HepG2 (cell line): ENCODE results near the gene TTC23. TPM values are rescaled to one million over a fixed set of nuclear protein-coding genes. Genes with fewer than 3 reads are reported as not detected.

Experiments used
- ATAC-seq: fragments of 200-7000 bp; cut with Tn5 transposase; 3 replicates; pipeline ENCODE4 v1.9.1; 2020; ENCODE audit warnings: mild to moderate bottlenecking, moderate library complexity
- BruUV-seq: library from RNA; stranded (reverse); fragments of 400-500 nt; replicated peaks from 2 replicates; lab custom pipeline; 2021; lab: Mats Ljungman, UMichigan
- CTCF ChIA-PET: fragments of 300-600 bp; formaldehyde crosslinking; extraction: SDS; loops from one replicate; lab custom pipeline; 2021; ENCODE audit warnings: low total read pairs, inconsistent platforms, low intra/inter-chr PET ratio; lab: Yijun Ruan, JAX
- POLR2A ChIA-PET: fragments of 350-600 bp; sonication (Branson Sonifier 250); formaldehyde crosslinking; loops from one replicate; lab custom pipeline; 2020; ENCODE audit warnings: antibody characterized with exemption, inconsistent platforms; lab: Yijun Ruan, JAX
- DNase-seq: peaks from one replicate; pipeline ENCODE4 v3.0.0-alpha.2; 2015; ENCODE audit warnings: low spot score
- FAIRE-seq: peaks from 3 replicates; lab custom pipeline; 2011; peaks lifted over from hg19 to GRCh38; lab: Jason Lieb, UNC
- H2AFZ ChIP-seq: one replicate; pipeline ENCODE4 v1.6.1; 2011; ENCODE audit warnings: low read length, inconsistent platforms
- H3K27ac ChIP-seq: fragments of 300-600 bp; 3 replicates; pipeline ENCODE4 v1.8.0; 2011; ENCODE audit warnings: mixed run types, mild to moderate bottlenecking, mixed read lengths, low read length, inconsistent platforms; ENCODE audit not compliant: insufficient read depth; ENCODE audit errors: extremely low read length
- H3K27me3 ChIP-seq, 2 experiments: fragments of 200-600 bp in 1 of 2; 2 replicates in 1 of 2; 3 replicates in 1 of 2; pipeline versions ENCODE4 v1.6.0 to v1.8.0; 2011; ENCODE audit warnings: low read length in 2 of 2, mild to moderate bottlenecking in 2 of 2, moderate library complexity in 2 of 2, inconsistent platforms in 1 of 2; ENCODE audit not compliant: insufficient read depth in 2 of 2, control insufficient read depth in 1 of 2
- H3K36me3 ChIP-seq, 2 experiments: fragments of 200-600 bp in 1 of 2; replicated peaks in 1 of 2; 2 replicates in 1 of 2; 3 replicates in 1 of 2; pipeline versions ENCODE4 v1.5.1 to v1.8.0; 2011; ENCODE audit warnings: low read length in 2 of 2, inconsistent platforms in 1 of 2; ENCODE audit not compliant: insufficient read depth in 2 of 2, control insufficient read depth in 1 of 2
- H3K4me1 ChIP-seq: 2 replicates; pipeline ENCODE4 v1.5.1; 2012; ENCODE audit warnings: low read length, inconsistent platforms; ENCODE audit not compliant: insufficient read depth
- H3K4me2 ChIP-seq: 2 replicates; pipeline ENCODE4 v1.6.0; 2011; ENCODE audit warnings: low read depth, low read length, inconsistent platforms
- H3K4me3 ChIP-seq, 3 experiments: fragments of 200-600 bp in 1 of 3; sonication (generic), shearing (Covaris generic) in 1 of 3; replicated peaks in 1 of 3; 2 replicates each; pipeline ENCODE4 v1.5.1; 2011 to 2016; ENCODE audit warnings: low read length in 3 of 3, inconsistent platforms in 2 of 3, low read depth in 2 of 3, mild to moderate bottlenecking in 2 of 3, control low read depth in 1 of 3, mixed read lengths in 1 of 3; ENCODE audit not compliant: insufficient read depth in 1 of 3
- H3K79me2 ChIP-seq: one replicate; pipeline ENCODE4 v1.6.1; 2011; ENCODE audit warnings: low read length, inconsistent platforms; ENCODE audit not compliant: insufficient read depth
- H3K9ac ChIP-seq: 2 replicates; pipeline ENCODE4 v1.6.0; 2011; ENCODE audit warnings: mild to moderate bottlenecking, low read depth, low read length, inconsistent platforms; ENCODE audit not compliant: insufficient read depth
- H3K9me3 ChIP-seq: 2 replicates; pipeline ENCODE4 v1.5.1; 2012; ENCODE audit warnings: mild to moderate bottlenecking, low read length
- H4K20me1 ChIP-seq: 2 replicates; pipeline ENCODE4 v1.6.0; 2011; ENCODE audit warnings: inconsistent platforms, mild to moderate bottlenecking, low read length, moderate library complexity; ENCODE audit not compliant: insufficient read depth
- NFKBIZ ChIP-seq: IDR thresholded peaks from 2 replicates; pipeline ENCODE4 v1.6.1; 2018; ENCODE audit warnings: missing genetic modification reagents, missing compliant biosample characterization
- NFYC ChIP-seq: IDR thresholded peaks from 2 replicates; pipeline ENCODE4 v1.6.1; 2016; ENCODE audit warnings: missing genetic modification reagents, missing compliant biosample characterization
- XBP1 ChIP-seq: sonication (generic); formaldehyde crosslinking; IDR thresholded peaks from 2 replicates; pipeline ENCODE4 v1.5.0; 2020; ENCODE audit warnings: missing genetic modification reagents
- ZKSCAN1 ChIP-seq: fragments of 150-350 bp; IDR thresholded peaks from 2 replicates; pipeline ENCODE4 v1.6.1; 2014; ENCODE audit warnings: low read length
- ZMYM2 ChIP-seq: sonication (generic); formaldehyde crosslinking; IDR thresholded peaks from 2 replicates; pipeline ENCODE4 v1.8.0; 2022; ENCODE audit warnings: mild to moderate bottlenecking, missing genetic modification reagents
- ZNF20 ChIP-seq: sonication (generic); formaldehyde crosslinking; IDR thresholded peaks from 2 replicates; pipeline ENCODE4 v1.4.0; 2020; ENCODE audit warnings: mild to moderate bottlenecking, moderate library complexity, missing genetic modification reagents
- ZNF530 ChIP-seq: sonication (generic); formaldehyde crosslinking; IDR thresholded peaks from 2 replicates; pipeline ENCODE4 v1.5.0; 2020; ENCODE audit warnings: low read depth, mild to moderate bottlenecking, missing genetic modification reagents
- ZNF629 ChIP-seq: sonication (generic); formaldehyde crosslinking; conservative IDR thresholded peaks from 2 replicates; pipeline ENCODE4 v1.5.0; 2020; ENCODE audit warnings: missing genetic modification reagents
- ZNF740 ChIP-seq: sonication (generic); formaldehyde crosslinking; IDR thresholded peaks from 2 replicates; pipeline ENCODE4 v1.4.0; 2020; ENCODE audit warnings: missing genetic modification reagents
- ZNF839 ChIP-seq: sonication (generic); formaldehyde crosslinking; IDR thresholded peaks from 2 replicates; pipeline ENCODE4 v1.4.0; 2020; ENCODE audit warnings: missing genetic modification reagents, mild to moderate bottlenecking, borderline replicate concordance
- WGBS: methylation state at CpG from one replicate; pipeline ENCODE4 v1.1.6; 2017; ENCODE audit warnings: low lambda C conversion rate; 5-methylcytosine and 5-hydroxymethylcytosine counted together
- in situ Hi-C: cut with HindIII; loops from 2 replicates; pipeline ENCODE4 v1.10.0; 2017; ENCODE audit warnings: low pct_unique_long_range_greater_than_20kb; ENCODE audit not compliant: extremely low pct_ligation_motif_present
- intact Hi-C: fragments of 100-400 bp; cut with micrococcal nuclease; formaldehyde crosslinking; loops from one replicate; pipeline ENCODE4 v1.10.0; 2022; ENCODE audit not compliant: unreplicated experiment
- polyA plus RNA-seq, 8 experiments: library from polyadenylated mRNA; depleted of rRNA in 3 of 8; stranded (reverse) in 7 of 8; unstranded in 1 of 8; fragments of >200 nt; fragmentation: Illumina TruSeq in 4 of 8; extraction: Trizol in 4 of 8; gene quantifications; 2 replicates each; pipeline versions ENCODE4 v1.2.1 to v1.2.3, GENCODE V29; 2011 to 2016; ENCODE audit warnings: low read depth in 4 of 8, missing spikeins in 1 of 8, mixed read lengths in 1 of 8; ENCODE audit not compliant: insufficient read depth in 1 of 8
- total RNA-seq, 5 experiments: library from RNA; depleted of rRNA; stranded (reverse); fragments of >200 nt; fragmentation: Illumina TruSeq; extraction: Trizol; gene quantifications; 2 replicates each; pipeline ENCODE4 v1.2.3, GENCODE V29; 2016; ENCODE audit warnings: low read depth in 1 of 5
- TF ChIP-seq, protein P1 (sequence below), 2 experiments: sonication (generic) in 1 of 2; formaldehyde crosslinking in 1 of 2; IDR thresholded peaks; 2 replicates each; pipeline versions ENCODE4 v1.5.1 to v1.6.1; 2011 to 2020; ENCODE audit warnings: borderline replicate concordance in 1 of 2, low read depth in 1 of 2, low read length in 1 of 2, mild to moderate bottlenecking in 1 of 2, missing genetic modification reagents in 1 of 2, moderate library complexity in 1 of 2

TTC23 gene
- total and polyA plus RNA-seq, 2 of the 13 experiments (the other 11 are each of a cell fraction or from before 2014, with no cell fraction given): 1.6 to 11.7 TPM

GRCh38 chr15:99142562-99142961, 106.8 kb downstream of the TTC23 start:
- Histone ChIP-seq H2AFZ (no peak overlapping the region), H3K4me2 (no peak overlapping the region), H3K4me3 (no peak overlapping the region), H3K27ac (no peak overlapping the region), H3K27me3 (no peaks in the 10 kb centered on the region), H3K79me2 (no peaks in the 10 kb centered on the region), H3K9me3 (no peaks in the 10 kb centered on the region), H3K36me3 (peaks cover 0 to 2% of the 10 kb centered on the region in 2 experiments; a peak in 1 of 5 replicates), H3K4me1 (peaks cover 12% of the 10 kb centered on the region)
- ChIA-PET CTCF (no interaction called here), POLR2A (no interaction called here)
- in situ Hi-C loops: no loop called here
- intact Hi-C loops: no loop called here
- DNase-seq: no peak
- FAIRE-seq: no peak
- BruUV-seq: no TSS peak
- no peak for ATAC-seq
- TF ChIP-seq ZNF629 (no peak), ZNF530 (no peak), ZNF839 (CRISPR knock-in tag) (no peak), ZNF740 (no peak), ZNF20 (CRISPR knock-in tag) (no peak), NFKBIZ (CRISPR knock-in tag) (no peak), XBP1 (no peak)
- TF ChIP-seq, all 625 proteins: peak for 0
- H3K9ac ChIP-seq: no peak overlapping the region
- WGBS: 92% methylated on average over 5 of the region's 5 CpGs
- H4K20me1 ChIP-seq: no peaks in the 10 kb centered on the region

DNA sequence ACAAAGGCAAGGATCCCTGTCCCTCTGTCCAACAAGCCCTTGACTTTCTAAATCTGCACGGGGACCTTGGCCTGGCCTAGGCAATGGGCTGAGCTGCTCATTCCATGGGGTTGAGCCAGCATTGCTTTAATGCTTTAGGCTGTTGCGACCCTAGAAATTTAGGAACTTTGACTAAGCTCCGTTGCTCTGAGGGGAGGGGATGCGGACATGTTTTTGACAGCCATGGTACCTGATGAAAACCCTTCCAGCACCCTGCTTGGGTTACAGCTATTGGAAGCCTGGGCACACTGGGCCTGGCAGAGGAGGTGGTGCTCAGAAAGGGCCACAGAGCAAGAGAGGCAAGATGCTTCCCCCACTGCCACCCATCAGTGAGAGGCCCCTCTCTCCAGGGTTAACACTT, 107.4 kb downstream of the TTC23 start:
- Histone ChIP-seq H3K4me1 (peaks cover 12% of the 10 kb centered on the region), H3K79me2 (no peaks in the 10 kb centered on the region), H3K4me2 (no peak overlapping the region), H3K27ac (no peak overlapping the region), H3K9me3 (no peaks in the 10 kb centered on the region), H2AFZ (no peak overlapping the region), H4K20me1 (no peaks in the 10 kb centered on the region), H3K36me3 (peaks cover 2 to 6% of the 10 kb centered on the region in 2 experiments; a peak in 3 of 5 replicates)
- ATAC-seq: no peak
- WGBS: 95% methylated on average over 4 of the region's 4 CpGs
- BruUV-seq: no TSS peak
- in situ Hi-C loops: no loop called here
- DNase-seq: no peak
- ChIA-PET POLR2A (no interaction called here), CTCF (no interaction called here)
- intact Hi-C loops: no loop called here
- FAIRE-seq: no peak
- TF ChIP-seq ZKSCAN1 (no peak), ZMYM2 (no peak), NFYC (CRISPR knock-in tag) (no peak)
- TF ChIP-seq, protein P1, sequence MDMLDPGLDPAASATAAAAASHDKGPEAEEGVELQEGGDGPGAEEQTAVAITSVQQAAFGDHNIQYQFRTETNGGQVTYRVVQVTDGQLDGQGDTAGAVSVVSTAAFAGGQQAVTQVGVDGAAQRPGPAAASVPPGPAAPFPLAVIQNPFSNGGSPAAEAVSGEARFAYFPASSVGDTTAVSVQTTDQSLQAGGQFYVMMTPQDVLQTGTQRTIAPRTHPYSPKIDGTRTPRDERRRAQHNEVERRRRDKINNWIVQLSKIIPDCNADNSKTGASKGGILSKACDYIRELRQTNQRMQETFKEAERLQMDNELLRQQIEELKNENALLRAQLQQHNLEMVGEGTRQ (IDR thresholded peaks at IDR 0.05; ENCODE audit: low read depth, low read length): no peak
- TF ChIP-seq, protein P1 (CRISPR knock-in tag; IDR thresholded peaks at IDR 0.05; ENCODE audit: borderline replicate concordance): no peak
- TF ChIP-seq, all 625 proteins: peak for 0
- Histone ChIP-seq H3K9ac (no peak overlapping the region), H3K27me3 (no peaks in the 10 kb centered on the region), H3K4me3 (no peak overlapping the region)
